Vagina (tissue), 2 donors: ENCODE measurements around the gene POLRMT. TPM values are rescaled to one million over a fixed set of nuclear protein-coding genes. Genes with fewer than 3 reads are reported as not detected.
A peak's percentile ranks its signal among the peaks of the same experiment; 100 is the strongest.

ENCODE experiments used
- DNase-seq, 2 donors: peaks; one replicate each; pipeline ENCODE4 v3.0.0-alpha.2; 2017; ENCODE audit errors: extremely low spot score in 2 of 2
- H3K27ac ChIP-seq: fragments of 200-600 bp; sonication (generic); one replicate; pipeline ENCODE4 v1.5.1; 2019
- H3K27me3 ChIP-seq: fragments of 200-600 bp; sonication (generic); one replicate; pipeline ENCODE4 v1.5.1; 2019
- H3K36me3 ChIP-seq, 2 donors: fragments of 200-600 bp; sonication (generic); one replicate each; pipeline ENCODE4 v1.5.1; 2017 to 2019
- H3K4me1 ChIP-seq: fragments of 200-600 bp; sonication (generic); one replicate; pipeline ENCODE4 v1.5.1; 2019
- H3K4me3 ChIP-seq, 2 donors: fragments of 200-600 bp; sonication (generic); 1 replicate in 1 of 2; 2 replicates in 1 of 2; pipeline ENCODE4 v1.5.1; 2016 to 2019
- H3K9me3 ChIP-seq: fragments of 200-600 bp; sonication (generic); one replicate; pipeline ENCODE4 v1.5.1; 2019
- CTCF ChIP-seq, 3 experiments: fragments of 450-650 bp in 2 of 3; fragments of 200-600 bp in 1 of 3; sonication (generic) in 1 of 3; IDR thresholded peaks; one replicate each; pipeline ENCODE4 v1.5.1; 2017 to 2019; ENCODE audit warnings: antibody characterized with exemption in 3 of 3, mild to moderate bottlenecking in 2 of 3, moderate library complexity in 2 of 3
- POLR2A ChIP-seq, 2 donors: fragments of 450-650 bp; IDR thresholded peaks; one replicate each; pipeline ENCODE4 v1.6.1; 2017; ENCODE audit warnings: antibody characterized with exemption in 2 of 2, mild to moderate bottlenecking in 2 of 2, moderate library complexity in 2 of 2
- POLR2AphosphoS5 ChIP-seq, 2 donors: sonication (generic); formaldehyde crosslinking; IDR thresholded peaks; one replicate each; pipeline ENCODE4 v1.9.0; 2017; ENCODE audit warnings: antibody characterized with exemption in 2 of 2, mild to moderate bottlenecking in 2 of 2, low read depth in 1 of 2; ENCODE audit not compliant: insufficient read depth in 1 of 2
- intact Hi-C: fragments of 100-400 bp; cut with DNase I; formaldehyde crosslinking; loops from one replicate; pipeline ENCODE4 v1.15.1; 2023
- total RNA-seq: library from RNA; depleted of rRNA; stranded (reverse); fragments of >200 nt; gene quantifications from one replicate; pipeline ENCODE4 v1.2.3, GENCODE V29; 2016

Gene POLRMT
- total RNA-seq, 1 donor from 2014 or later, result 33.9 TPM

GRCh38 chr19:570251-570686 lies 63.1 kb downstream of the POLRMT start:
- Histone ChIP-seq H3K36me3 (no peaks in the 10 kb centered on the region), H3K4me1 (peaks cover 46% of the 10 kb centered on the region), H3K27me3 (no peaks in the 10 kb centered on the region), H3K27ac (no peak overlapping the region), H3K9me3 (no peaks in the 10 kb centered on the region), H3K4me3 (no peak overlapping the region)
- intact Hi-C loops, result no loop called here
- TF ChIP-seq POLR2A (IDR thresholded peaks at IDR 0.05) (no peak), CTCF (IDR thresholded peaks at IDR 0.05) (no peak), POLR2AphosphoS5 (IDR thresholded peaks at IDR 0.05; ENCODE audit: insufficient read depth in 1 of 2, low read depth in 1 of 2) (no peak)
- DNase-seq, result no peak

- Histone ChIP-seq H3K4me3 (no peak overlapping the region), H3K27ac (peak overlapping the region; percentile 35), H3K27me3 (no peaks in the 10 kb centered on the region), H3K36me3 (no peaks in the 10 kb centered on the region), H3K4me1 (peaks cover 21% of the 10 kb centered on the region), H3K9me3 (no peaks in the 10 kb centered on the region)
- TF ChIP-seq POLR2AphosphoS5 (IDR thresholded peaks at IDR 0.05; ENCODE audit: insufficient read depth in 1 of 2, low read depth in 1 of 2), result no peak
- TF ChIP-seq CTCF (IDR thresholded peaks at IDR 0.05), result no peak
- no peak for TF ChIP-seq POLR2A (IDR thresholded peaks at IDR 0.05)
- no peak for DNase-seq
- intact Hi-C loops, result no loop called here
Measured at GRCh38 chr19:567296-567900, 65.9 kb downstream of the POLRMT start.

Other genes with a start within 250 kb of the POLRMT start
- gene C2CD4C, start 224.4 kb downstream of the POLRMT start, total RNA-seq, result 2.2 TPM
- 26.0 TPM for gene SHC2, start 172.5 kb downstream of the POLRMT start, total RNA-seq
- 0.49 TPM for gene MADCAM1, start 137.1 kb downstream of the POLRMT start, total RNA-seq
- gene TPGS1, start 126.0 kb downstream of the POLRMT start, total RNA-seq, result 39.5 TPM
- gene CDC34, start 101.8 kb downstream of the POLRMT start, total RNA-seq, result 62.6 TPM
- gene GZMM, start 89.5 kb downstream of the POLRMT start, total RNA-seq, result not detected
- 231 TPM for gene BSG, start 60.9 kb downstream of the POLRMT start, total RNA-seq
- gene HCN2, start 43.7 kb downstream of the POLRMT start, total RNA-seq, result 0.25 TPM
- gene FGF22, start 6.3 kb upstream of the POLRMT start, total RNA-seq, result not detected
- gene RNF126, start 29.7 kb upstream of the POLRMT start, total RNA-seq, result 68.0 TPM
- gene FSTL3, start 42.9 kb upstream of the POLRMT start, total RNA-seq, result 129 TPM
- not detected for gene PRSS57, start 61.9 kb upstream of the POLRMT start, total RNA-seq
- gene PALM, start 75.4 kb upstream of the POLRMT start, total RNA-seq, result 40.0 TPM
- 0.49 TPM for gene MISP, start 117.6 kb upstream of the POLRMT start, total RNA-seq
- 230 TPM for gene PTBP1, start 163.9 kb upstream of the POLRMT start, total RNA-seq
- not detected for gene PLPPR3, start 188.4 kb upstream of the POLRMT start, total RNA-seq
- not detected for gene AZU1, start 194.3 kb upstream of the POLRMT start, total RNA-seq
- gene PRTN3, start 207.5 kb upstream of the POLRMT start, total RNA-seq, result not detected
- not detected for gene ELANE, start 218.8 kb upstream of the POLRMT start, total RNA-seq
- gene CFD, start 226.1 kb upstream of the POLRMT start, total RNA-seq, result 2,325 TPM